OCI-LY3 (cell line): ENCODE results near the gene THAP11.
A peak's percentile ranks its signal among the peaks of the same experiment; 100 is the strongest.

Experiments used
- H2AFZ ChIP-seq: fragments of 200-600, 300-600 bp; shearing (Covaris generic); 2 replicates; pipeline ENCODE4 v1.6.0; 2014; ENCODE audit warnings: antibody characterized with exemption, low read depth, low read length
- H3K27ac ChIP-seq: fragments of 200-600, 300-600 bp; sonication (generic); 2 replicates; pipeline ENCODE4 v1.5.1; 2014; ENCODE audit warnings: mild to moderate bottlenecking, low read length, moderate library complexity, mixed read lengths
- H3K27me3 ChIP-seq: fragments of 200-600, 300-600 bp; sonication (generic); 2 replicates; pipeline ENCODE4 v1.6.1; 2014; ENCODE audit warnings: low read depth, low read length, mixed read lengths
- H3K36me3 ChIP-seq: fragments of 200-600, 300-600 bp; sonication (generic); replicated peaks from 2 replicates; pipeline ENCODE3; 2014; ENCODE audit warnings: low read depth, low read length, mixed read lengths
- H3K4me1 ChIP-seq: fragments of 300-600, 200-600 bp; sonication (generic); 2 replicates; pipeline ENCODE4 v1.6.1; 2014; ENCODE audit warnings: low read length, mixed read lengths
- H3K4me2 ChIP-seq: fragments of 200-600, 300-600 bp; sonication (generic); 2 replicates; pipeline ENCODE4 v1.6.1; 2014; ENCODE audit warnings: low read length, mixed read lengths
- H3K4me3 ChIP-seq: fragments of 300-600, 200-600 bp; sonication (generic); 2 replicates; pipeline ENCODE4 v1.5.1; 2014; ENCODE audit warnings: antibody characterized with exemption, mild to moderate bottlenecking, low read length, moderate library complexity
- H3K79me2 ChIP-seq: fragments of 300-600, 200-600 bp; shearing (Covaris generic); 2 replicates; pipeline ENCODE4 v1.6.1; 2014; ENCODE audit warnings: mild to moderate bottlenecking, low read length, mixed read lengths
- H3K9ac ChIP-seq: fragments of 300-600, 200-600 bp; shearing (Covaris generic); 2 replicates; pipeline ENCODE4 v1.6.0; 2014; ENCODE audit warnings: mild to moderate bottlenecking, low read length, moderate library complexity
- H3K9me3 ChIP-seq: fragments of 200-600, 300-600 bp; shearing (Covaris generic); 2 replicates; pipeline ENCODE4 v1.6.1; 2014; ENCODE audit warnings: low read length, mixed read lengths; ENCODE audit not compliant: insufficient read depth
- H4K20me1 ChIP-seq: fragments of 200-600, 300-600 bp; sonication (generic); 2 replicates; pipeline ENCODE4 v1.6.1; 2016; ENCODE audit warnings: low read length, mixed read lengths; ENCODE audit not compliant: insufficient read depth
- CTCF ChIP-seq: fragments of 200-600, 300-600 bp; sonication (generic); IDR thresholded peaks from 2 replicates; pipeline ENCODE4 v1.5.1; 2014; ENCODE audit warnings: antibody characterized with exemption, low read length, low read depth
- EZH2phosphoT487 ChIP-seq: fragments of 200-600 bp; shearing (Covaris generic); IDR thresholded peaks from 2 replicates; pipeline ENCODE4 v1.6.1; 2018; ENCODE audit warnings: antibody characterized with exemption, mixed run types, low read depth

THAP11 gene

GRCh38 chr16:67837811-67838210, 4.3 kb upstream of the THAP11 start:
- Histone ChIP-seq H3K4me1 (peaks cover 13% of the 10 kb centered on the region), H3K4me2 (no peak overlapping the region), H3K27ac (no peak overlapping the region), H3K27me3 (no peaks in the 10 kb centered on the region), H2AFZ (no peak overlapping the region), H4K20me1 (no peaks in the 10 kb centered on the region), H3K4me3 (no peak overlapping the region), H3K36me3 (no peaks in the 10 kb centered on the region), H3K9ac (no peak overlapping the region), H3K9me3 (no peaks in the 10 kb centered on the region), H3K79me2 (peaks cover 9% of the 10 kb centered on the region)
- TF ChIP-seq EZH2phosphoT487 (no peak), CTCF (no peak)

GRCh38 chr16:67841198-67841815, 813 bp upstream of the THAP11 start:
- peak overlapping the region; percentile 95 for H3K4me3 ChIP-seq
- no peaks in the 10 kb centered on the region for H4K20me1 ChIP-seq
- no peaks in the 10 kb centered on the region for H3K9me3 ChIP-seq
- H3K9ac ChIP-seq = peak overlapping the region; percentile 89; the same call in 1 of the 2 replicates
- peaks cover 29% of the 10 kb centered on the region for H3K79me2 ChIP-seq
- H3K27me3 ChIP-seq = no peaks in the 10 kb centered on the region
- H3K4me1 ChIP-seq = peaks cover 25% of the 10 kb centered on the region
- peak overlapping the region; percentile 91 for H3K4me2 ChIP-seq
- TF ChIP-seq CTCF (no peak), EZH2phosphoT487 (no peak)
- no peak overlapping the region for H3K27ac ChIP-seq
- no peaks in the 10 kb centered on the region for H3K36me3 ChIP-seq
- peak overlapping the region; percentile 98 for H2AFZ ChIP-seq

- Histone ChIP-seq H3K4me2 (peak overlapping the region; percentile 71), H3K9ac (peak overlapping the region; percentile 89), H3K9me3 (no peaks in the 10 kb centered on the region), H3K27ac (no peak overlapping the region; the same call in 1 of the 2 replicates), H3K36me3 (no peaks in the 10 kb centered on the region), H3K4me3 (peak overlapping the region; percentile 95), H3K4me1 (peaks cover 26% of the 10 kb centered on the region), H2AFZ (no peak overlapping the region), H3K27me3 (no peaks in the 10 kb centered on the region), H4K20me1 (peaks cover under 1% of the 10 kb centered on the region; the same call in 1 of the 2 replicates), H3K79me2 (peaks cover 39% of the 10 kb centered on the region)
- no peak for TF ChIP-seq EZH2phosphoT487
- TF ChIP-seq CTCF = peak; percentile 7; the same call in 1 of the 2 replicates
Observed at GRCh38 chr16:67842509-67843342, 606 bp downstream of the THAP11 start.

- Histone ChIP-seq H4K20me1 (peaks cover 5% of the 10 kb centered on the region; the same call in 1 of the 2 replicates), H3K27ac (no peak overlapping the region), H3K36me3 (no peaks in the 10 kb centered on the region), H3K4me3 (peak overlapping the region; percentile 95), H3K4me1 (peaks cover 31% of the 10 kb centered on the region), H3K79me2 (peaks cover 45% of the 10 kb centered on the region), H3K27me3 (no peaks in the 10 kb centered on the region), H3K9me3 (no peaks in the 10 kb centered on the region), H3K4me2 (peak overlapping the region; percentile 71), H2AFZ (no peak overlapping the region), H3K9ac (peak overlapping the region; percentile 89; the same call in 1 of the 2 replicates)
- TF ChIP-seq CTCF (no peak), EZH2phosphoT487 (no peak)
Observed at GRCh38 chr16:67843343-67843765, 1.2 kb downstream of the THAP11 start.
